NCI-H345 (cell line): ENCODE measurements around the gene CACNA2D1.

Experiments used
- DNase-seq: peaks from one replicate; lab custom pipeline; 2025; lab: John Stamatoyannopoulos, UW

The CACNA2D1 gene

DNA sequence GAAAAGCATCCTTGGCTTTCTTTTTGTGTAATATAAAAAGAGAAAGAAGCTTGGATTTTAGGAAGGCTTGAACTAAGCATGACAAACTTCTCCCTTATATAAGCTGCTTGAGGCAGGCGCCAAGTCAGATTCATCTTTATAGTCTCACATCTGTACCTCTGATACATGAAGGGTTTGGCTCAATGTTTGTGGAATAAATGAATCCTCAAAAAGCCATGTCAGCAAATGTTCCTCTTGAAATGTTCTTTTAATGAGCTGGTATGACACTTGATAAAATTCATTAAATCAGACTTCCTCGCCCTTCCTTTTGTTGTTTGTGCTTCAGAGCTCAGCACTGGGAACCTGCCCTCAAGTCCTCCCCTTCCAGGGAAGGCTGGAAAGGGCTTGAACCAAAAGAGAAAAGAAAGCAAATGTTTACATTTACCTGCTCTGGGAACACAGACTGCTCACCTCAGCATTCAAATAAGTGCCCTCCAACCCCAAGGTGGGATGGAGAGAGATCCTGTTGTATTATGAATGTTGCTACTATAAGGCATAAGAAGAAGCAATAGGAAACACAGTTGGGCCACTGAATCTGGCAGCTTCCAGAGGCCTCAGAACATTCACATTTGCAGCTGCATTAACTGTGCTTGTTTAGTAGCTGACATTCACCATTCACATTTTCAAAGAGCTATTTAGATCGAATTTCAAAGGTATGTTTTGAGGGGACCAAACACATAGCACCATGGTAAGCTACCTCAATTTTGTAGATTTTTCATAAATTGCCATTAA, 212.6 kb downstream of the CACNA2D1 start:
- peak; percentile 39 for DNase-seq

DNA sequence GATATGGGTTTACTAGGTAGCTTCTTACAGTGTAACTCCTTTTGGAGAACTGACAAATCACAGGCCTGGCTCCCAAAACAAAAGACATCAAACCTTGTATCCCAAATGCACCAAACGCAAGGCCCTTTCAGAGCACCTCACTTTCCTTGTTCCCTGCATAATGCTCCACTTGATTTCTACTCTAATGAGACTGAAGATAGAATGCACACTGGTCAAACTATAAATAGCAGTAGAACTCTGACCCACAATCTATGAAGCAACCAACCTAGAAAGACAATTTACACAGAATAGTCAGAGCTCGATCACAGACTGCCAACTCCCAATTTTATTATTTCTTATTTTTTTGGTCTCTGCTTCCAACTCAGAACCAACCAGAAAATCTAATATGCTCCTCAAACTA, 214.4 kb downstream of the CACNA2D1 start:
- DNase-seq = no peak

DNA sequence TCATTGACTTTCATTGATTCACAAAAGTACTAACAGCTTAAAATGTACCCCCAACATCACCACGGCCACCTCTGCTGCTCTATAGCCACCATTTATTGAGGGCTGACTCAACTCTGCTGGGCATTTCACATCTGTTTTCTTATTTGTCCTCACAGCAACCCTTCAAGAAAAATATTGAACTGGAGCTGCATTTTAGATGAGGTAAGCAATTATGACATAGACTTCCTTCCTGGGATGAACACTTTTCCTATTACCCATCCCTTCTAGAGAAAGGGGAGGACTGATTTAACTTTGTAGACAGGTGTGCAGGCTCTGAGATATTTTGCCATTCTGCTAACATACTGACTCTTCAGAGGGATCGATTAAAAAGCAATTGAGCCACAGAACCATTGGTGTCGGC, 217.4 kb downstream of the CACNA2D1 start:
- no peak for DNase-seq

DNA sequence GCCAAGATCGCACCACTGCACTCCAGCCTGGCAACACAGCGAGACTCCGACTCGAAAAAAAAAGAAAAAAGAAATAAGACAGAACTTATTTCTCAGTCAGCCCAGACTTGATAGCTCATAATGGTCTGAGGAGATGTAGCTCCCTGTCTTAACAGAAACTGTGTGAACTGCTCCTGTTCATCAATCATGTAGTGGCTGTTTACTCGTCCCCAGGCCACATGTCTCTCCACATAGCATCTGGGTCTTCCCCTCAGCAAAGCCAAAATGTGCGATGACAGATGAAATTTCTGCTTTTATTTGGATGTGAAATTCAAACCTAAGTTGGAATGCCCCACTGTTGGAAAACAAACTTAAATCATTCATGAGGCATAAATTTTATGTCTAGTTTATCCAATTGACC, 219.0 kb downstream of the CACNA2D1 start:
- no peak for DNase-seq

DNA sequence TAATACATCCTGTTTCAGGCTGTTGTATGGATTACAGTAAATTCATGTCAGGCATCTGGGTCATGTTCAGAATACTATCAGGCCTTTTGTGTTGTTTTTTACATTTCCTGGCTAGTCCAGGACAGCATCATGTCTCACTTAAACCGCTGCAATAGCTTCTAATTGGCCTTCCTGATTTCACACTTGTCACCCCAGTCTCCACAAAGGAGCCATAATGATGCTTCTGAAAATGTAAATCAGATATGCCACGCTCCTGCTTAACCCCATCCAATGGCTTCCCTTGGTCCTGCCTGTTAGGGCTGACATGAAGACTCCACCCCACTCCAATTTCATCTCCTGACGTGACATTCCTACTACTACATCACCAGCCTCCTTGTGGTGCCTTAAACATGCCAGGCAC, 220.0 kb downstream of the CACNA2D1 start:
- no peak for DNase-seq

DNA sequence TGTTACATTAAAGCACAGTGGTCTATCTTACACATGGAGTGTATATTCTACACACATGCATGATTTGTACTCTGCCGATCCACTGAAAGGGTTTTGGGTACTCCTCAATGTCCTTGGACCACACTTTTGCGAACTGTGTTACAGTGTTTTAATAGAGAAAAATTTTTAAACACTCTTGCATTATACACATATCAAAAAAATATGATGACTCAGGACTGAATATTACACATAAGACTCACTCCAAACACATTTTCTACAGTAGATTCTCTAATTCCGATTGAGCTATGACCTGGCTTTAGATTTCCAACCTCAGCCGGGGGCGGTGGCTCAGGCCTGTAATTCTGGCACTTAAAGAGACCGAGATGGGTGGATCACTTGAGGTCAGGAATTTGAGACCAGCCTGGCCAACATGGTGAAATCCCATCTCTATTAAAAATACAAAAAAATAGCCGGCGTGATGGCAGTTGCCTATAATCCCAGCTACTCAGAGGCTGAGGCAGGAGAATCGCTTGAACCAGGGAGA, 222.4 kb downstream of the CACNA2D1 start:
- no peak for DNase-seq

DNA sequence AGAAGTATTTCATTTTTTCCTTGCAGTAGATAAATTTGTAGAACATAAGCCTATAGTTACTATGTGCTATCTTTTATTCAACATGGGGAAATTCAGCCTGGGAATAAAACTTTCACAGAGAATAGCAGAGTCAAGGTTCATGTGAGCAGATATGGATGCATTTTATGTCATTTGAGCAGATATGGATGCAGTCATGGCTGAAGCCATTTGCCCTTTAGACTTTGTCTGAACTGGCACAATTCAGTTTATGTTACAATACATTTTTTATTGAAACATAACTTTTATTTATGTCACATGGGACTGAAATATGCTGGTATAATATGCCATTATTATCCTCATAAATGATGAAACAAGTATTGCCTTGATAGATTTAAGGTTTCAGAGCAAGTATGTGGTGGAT, 231.1 kb downstream of the CACNA2D1 start:
- no peak for DNase-seq

DNA sequence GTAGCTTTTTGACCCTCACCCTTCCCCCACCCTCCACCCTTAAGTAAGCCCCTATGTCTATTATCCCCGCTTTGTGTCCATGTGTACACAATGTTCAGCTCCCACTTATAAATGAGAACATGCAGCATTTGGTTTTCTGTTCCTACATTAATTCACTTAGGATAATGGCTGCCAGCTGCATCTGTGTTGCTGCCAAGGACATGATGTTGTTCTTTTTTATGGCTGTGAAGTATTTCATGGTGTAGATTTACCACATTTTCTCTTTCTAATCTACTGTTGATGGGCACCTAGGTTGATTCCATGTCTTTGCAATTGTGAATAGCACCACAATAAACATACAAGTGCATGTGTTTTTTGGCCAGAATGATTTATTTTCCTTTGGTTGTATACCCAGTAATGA, 232.2 kb downstream of the CACNA2D1 start:
- DNase-seq = no peak

DNA sequence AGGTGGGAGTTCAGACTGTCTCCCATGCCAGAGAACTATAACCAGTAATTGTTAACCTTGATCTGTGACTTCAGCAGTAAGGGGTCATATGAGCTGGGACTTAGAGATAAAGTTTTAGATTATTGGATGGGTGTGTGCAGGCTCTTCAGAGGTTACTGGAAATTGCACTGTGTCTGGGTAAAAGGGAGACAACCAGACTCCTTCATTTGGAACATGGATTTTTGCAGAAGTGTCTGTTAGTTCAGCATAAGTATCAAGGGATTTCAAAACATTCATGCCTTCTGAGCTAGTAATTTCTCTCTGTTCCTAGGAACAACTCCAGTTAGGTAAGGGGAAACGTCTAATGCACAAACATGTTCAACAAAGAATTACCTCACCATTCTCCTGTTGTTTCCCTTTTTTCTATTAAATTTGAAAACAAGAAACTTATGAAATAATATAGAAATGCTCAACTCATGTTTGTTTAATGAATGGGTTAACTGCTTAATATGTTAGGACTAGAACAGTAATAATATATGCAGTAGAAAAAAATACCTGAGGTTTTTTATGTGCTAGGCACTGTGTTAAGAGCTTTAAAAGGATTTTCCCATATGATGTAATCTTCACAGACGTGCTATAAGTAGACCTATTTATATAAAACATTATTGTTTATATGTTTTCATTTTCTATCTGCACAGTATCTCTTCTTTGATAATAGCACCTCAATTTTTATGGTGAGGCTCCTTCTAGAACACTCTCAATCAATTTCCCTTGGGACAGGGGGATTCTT, 233.0 kb downstream of the CACNA2D1 start:
- no peak for DNase-seq

DNA sequence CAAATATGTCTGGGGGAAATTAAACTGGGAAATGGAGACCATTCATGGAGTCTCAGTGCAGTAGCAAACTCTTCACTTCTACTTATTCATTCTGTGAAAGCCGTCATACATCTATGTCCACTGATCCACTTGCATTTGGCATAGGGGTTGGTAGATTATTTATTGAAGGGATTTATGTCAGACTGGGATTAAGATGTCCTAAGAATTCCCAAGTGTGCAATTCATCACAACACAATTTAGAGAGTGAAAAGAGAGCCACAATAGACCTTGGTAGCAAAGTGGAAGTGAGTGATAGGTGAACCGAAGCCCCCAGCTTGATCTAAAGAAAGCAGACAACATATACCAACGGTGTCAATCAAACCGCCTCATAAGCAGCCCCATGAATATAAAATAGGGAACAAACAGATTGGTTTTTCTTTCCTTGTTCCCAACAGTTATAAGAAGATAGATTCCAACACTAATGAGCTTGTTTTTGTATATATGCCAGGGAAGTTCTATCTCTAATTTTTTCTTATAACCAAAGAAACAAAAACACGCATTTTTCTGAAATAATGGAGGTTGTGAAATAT, 234.3 kb downstream of the CACNA2D1 start:
- DNase-seq = no peak

DNA sequence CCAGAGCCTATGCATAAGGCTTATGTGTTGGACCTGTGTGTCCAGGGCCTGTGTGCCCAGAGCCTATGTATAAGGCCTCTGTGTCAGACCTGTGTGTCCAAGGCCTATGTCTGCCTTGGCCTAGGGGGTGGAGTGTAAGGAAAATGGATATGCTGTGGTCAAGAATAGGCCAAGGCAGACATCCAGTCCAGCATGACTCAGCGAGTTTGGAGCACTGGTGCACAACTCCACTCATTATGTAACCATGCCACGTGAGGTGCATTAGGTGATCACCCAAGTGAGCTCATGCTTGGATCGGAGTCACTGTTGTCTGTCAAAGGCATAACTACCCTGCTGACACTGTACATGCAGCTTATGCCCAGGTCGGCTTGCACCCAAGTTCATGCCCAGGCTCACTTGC, 238.9 kb downstream of the CACNA2D1 start:
- no peak for DNase-seq

DNA sequence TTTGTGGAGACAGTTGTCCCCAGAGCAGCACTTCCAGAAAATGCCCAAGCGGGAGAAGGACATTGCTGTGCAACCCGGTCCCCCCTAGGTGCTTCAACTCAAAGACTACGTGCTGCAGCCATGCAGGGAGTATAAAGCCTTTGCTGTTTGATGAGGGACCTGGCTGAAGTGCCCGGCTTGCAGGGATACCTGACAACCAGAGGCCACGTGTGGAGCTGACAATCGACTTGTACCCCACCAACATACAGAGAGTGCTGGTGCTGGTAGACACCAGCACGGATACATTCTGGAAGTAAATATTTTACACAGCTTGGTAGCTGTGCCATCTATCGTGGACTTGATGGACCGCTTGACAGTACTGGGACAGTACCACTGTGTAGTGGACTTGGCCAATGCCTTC, 240.6 kb downstream of the CACNA2D1 start:
- DNase-seq = no peak

DNA sequence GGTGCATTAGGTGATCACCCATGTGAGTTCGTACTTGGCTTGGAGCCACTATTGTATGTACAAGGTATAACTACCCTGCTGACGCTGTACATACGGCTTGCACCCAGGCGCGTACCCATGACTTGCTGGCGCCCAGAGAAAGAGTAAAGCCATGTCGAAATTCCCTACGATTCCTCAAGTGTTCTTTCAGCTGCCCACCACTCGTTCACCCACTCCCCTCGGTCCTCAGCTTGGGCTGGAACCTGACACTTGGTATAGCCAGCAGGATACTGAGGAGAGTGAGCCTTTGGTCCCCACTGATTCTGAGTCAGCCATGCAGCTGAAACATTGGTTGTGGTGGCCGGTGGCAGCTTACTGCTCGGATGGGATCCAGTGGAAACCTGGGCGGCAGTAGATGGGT, 241.5 kb downstream of the CACNA2D1 start:
- no peak for DNase-seq

DNA sequence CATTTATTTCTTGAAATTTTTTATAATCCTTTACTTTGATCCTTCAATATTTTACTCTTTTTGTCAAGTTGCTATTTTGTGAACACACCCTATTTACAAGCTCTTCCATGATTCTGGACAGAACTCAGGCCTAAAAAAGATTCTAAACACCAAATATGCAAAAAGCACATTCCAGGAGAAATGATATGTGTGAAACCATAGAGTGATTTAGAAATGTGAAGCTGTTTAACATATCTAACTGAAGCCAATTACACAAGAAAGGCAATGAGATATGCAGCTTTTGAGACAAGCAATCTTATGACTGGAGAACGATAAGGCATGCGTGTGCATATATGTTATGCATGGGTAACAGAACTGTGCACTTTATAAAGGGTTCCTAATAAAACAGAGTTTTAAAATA, 243.0 kb downstream of the CACNA2D1 start:
- no peak for DNase-seq

DNA sequence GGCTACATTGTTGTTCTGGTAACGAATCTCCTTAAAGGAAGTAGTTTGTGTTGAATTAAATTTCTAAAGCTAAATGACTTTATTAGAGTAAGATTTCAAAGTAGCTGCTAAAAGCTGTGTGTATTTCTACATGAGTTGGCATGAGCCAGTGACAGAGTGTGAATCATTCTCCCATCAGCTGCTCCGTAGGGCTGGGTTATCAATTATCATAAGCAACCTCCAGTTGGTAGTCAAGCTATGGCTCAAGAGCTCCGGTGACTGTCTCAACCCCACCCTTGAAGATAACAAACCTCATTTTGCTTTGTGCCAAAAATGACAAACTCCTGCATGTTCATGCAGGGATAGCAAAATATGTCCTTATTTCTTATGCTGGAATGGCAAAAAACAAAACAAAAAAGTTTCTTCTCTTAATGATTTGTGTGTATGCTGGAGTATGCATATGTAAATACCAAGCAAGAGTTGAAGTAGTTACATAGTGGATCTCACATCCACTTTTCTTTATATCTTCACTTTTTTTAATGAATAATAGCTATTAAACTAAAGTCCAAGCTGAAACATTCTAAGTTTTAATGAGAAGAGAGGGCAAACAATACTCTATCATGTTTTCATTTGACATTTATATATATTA, 249.4 kb downstream of the CACNA2D1 start:
- DNase-seq = no peak

DNA sequence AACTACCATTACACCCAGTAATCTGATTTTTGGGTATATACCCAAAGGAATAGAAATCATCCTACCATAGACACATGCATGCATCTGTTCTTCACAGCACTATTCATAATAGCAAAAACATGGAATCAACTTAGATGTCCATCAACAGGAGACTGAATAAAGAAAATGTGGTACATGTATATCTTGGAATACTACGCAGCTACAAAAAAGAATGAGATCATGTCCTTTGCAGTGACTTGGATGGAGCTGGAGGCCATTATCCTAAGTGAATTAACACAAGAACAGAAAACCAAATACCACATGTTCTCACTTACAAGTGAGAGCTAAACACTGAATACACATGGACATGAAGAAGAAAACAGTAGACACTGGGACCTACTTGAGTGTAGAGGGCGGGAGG, 254.9 kb downstream of the CACNA2D1 start:
- no peak for DNase-seq

DNA sequence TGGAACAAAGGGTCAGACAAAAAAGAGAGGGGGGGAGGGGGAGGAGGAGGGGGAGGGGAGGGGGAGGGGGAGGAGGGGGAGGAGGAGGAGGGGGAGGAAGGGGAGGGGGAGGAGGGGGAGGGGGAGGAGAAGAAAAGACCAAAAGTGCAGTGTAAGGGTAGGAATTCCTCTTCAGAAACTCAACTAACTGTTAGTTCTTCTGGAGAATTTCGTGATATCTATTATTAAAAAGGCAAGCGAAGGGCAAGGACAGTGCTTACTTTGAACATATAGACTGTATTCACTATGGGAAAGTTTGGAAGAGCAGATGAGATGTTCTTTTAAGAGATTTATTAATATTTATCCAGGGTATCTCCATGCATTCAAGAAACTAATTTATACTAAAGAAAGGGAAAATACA, 258.1 kb downstream of the CACNA2D1 start:
- no peak for DNase-seq

DNA sequence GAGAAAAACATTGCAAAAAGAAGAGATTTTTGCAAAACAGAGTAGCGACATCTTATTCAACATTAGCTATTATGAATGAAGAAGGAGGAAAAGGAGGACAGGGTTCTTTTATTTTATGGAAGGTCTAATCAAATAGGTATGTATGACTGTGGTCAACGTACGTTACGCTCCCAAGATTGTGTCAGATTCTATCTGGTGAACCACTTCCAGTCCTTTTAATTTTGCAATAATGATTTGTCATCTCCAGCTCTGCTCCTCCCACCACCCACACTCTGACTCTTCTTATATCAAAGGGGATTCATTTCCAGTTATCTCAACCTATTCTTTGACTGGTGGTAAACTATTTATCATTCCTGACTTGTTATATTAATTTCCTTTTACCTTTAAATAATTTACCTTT, 259.9 kb downstream of the CACNA2D1 start:
- no peak for DNase-seq

DNA sequence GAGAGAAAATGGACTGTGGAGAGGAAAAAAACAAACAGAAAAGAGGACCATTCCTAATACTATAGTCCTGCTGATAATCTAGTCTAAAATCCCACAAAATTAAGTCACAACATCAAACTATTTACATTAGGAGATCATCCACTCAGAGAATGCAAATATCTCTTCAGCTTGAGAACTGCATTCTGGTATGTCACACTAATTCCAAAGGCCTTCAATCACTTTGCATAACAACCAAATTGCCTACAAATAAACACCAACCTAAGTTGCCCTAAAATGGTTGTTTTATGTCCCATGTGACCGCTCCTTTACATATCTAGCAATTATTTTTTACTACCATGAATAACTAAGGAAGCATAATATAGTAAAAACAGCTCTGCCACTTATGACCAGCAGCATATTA, 264.3 kb downstream of the CACNA2D1 start:
- DNase-seq = no peak

DNA sequence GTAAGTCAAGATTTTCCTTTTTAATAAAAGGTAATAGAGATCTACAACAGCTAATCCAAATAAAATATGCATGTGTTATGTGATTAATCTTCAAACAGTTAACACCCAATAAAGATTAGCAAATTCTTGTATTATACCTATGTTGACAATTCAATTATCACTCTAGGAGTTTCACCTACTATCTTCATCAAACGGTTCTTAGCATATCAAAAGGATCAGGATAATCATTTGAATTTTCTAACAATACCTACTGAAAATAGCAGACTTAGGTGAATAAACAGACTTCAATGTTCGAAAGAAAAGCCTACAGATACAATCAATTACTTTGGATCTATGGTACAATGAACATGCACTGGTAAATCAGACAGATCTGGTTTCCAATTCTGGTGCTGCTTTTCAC, 268.3 kb downstream of the CACNA2D1 start:
- no peak for DNase-seq

DNA sequence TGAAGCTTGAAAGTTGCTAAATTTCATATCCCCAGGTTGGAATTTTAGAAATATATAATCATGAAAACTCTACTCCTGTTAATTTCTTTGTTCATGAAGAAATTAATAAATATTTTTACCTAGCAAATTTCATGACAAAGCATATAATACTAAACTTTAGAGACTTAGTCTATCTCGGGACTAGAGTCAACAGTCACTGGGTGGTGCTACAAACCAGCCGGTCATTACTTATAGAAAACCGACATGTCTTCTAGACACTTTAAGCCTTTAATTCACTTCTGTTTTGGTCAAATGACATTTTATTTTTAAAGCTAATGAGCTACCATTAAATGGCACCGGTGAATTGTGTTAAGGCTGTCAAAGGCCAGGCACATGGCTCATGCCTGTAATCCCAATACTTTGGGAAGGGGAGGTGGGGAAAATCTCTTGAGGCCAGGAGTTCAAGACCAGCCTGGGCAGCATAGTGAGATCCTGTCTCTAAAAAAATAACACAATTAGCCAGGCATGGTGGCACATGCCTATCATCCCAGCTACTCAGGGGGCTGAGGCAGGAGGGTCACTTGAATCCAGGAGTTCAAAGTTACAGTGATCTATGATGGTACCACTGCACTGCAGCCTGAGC, 270.1 kb downstream of the CACNA2D1 start:
- no peak for DNase-seq

DNA sequence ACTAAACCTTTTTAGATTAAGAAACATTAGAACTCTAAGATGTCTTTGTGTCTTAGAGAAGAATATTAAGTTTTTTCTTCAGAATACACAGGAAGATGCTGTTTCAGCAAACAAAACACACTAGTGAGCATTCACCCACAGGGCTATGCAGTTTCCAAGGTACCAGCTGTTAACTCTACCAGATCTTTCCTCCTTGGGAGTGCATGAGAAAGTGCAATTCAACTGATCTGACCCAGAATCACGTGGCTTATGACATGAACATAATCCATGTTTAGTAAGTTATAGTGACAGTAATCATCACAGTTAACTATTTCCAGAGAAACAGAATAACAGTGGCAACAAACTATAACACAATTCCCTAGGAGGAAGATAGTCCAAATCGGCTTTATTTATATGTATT, 270.7 kb downstream of the CACNA2D1 start:
- no peak for DNase-seq
